Esophagus squamous epithelium (tissue), 5 donors: ENCODE measurements around the gene TSPAN18. TPM values are rescaled to one million over a fixed set of nuclear protein-coding genes. Genes with fewer than 3 reads are reported as not detected.

Experiments used
- DNase-seq: peaks from one replicate; lab custom pipeline; 2025; lab: John Stamatoyannopoulos, UW
- H3K27ac ChIP-seq, 4 donors: fragments of 200-600 bp; sonication (generic); one replicate each; pipeline ENCODE4 v1.5.1; 2016 to 2019; ENCODE audit warnings: mild to moderate bottlenecking in 1 of 4
- H3K27me3 ChIP-seq, 4 donors: fragments of 200-600 bp; sonication (generic); 1 replicate in 3 of 4; 2 replicates in 1 of 4; pipeline versions ENCODE4 v1.5.1 to v1.6.0; 2017 to 2021; ENCODE audit warnings: antibody characterized with exemption in 1 of 4
- H3K36me3 ChIP-seq, 3 donors: fragments of 200-600 bp; sonication (generic); one replicate each; pipeline ENCODE4 v1.5.1; 2016 to 2019
- H3K4me1 ChIP-seq, 3 donors: fragments of 200-600 bp; sonication (generic); one replicate each; pipeline ENCODE4 v1.5.1; 2017 to 2019
- H3K4me3 ChIP-seq, 4 donors: fragments of 200-600 bp; sonication (generic); 1 replicate in 3 of 4; 2 replicates in 1 of 4; pipeline ENCODE4 v1.5.1; 2016 to 2019; ENCODE audit warnings: mild to moderate bottlenecking in 2 of 4, moderate library complexity in 1 of 4
- H3K9me3 ChIP-seq, 3 donors: fragments of 200-600 bp; sonication (generic); one replicate each; pipeline ENCODE4 v1.5.1; 2016 to 2019
- CTCF ChIP-seq, 6 experiments: fragments of 450-650 bp in 4 of 6; fragments of 200-600 bp in 2 of 6; sonication (generic) in 2 of 6; IDR thresholded peaks; one replicate each; pipeline ENCODE4 v1.5.1; 2016 to 2019; ENCODE audit warnings: antibody characterized with exemption in 6 of 6, mild to moderate bottlenecking in 4 of 6, moderate library complexity in 4 of 6
- POLR2A ChIP-seq, 4 donors: fragments of 450-650 bp; IDR thresholded peaks; one replicate each; pipeline ENCODE4 v1.6.1; 2017; ENCODE audit warnings: antibody characterized with exemption in 4 of 4, mild to moderate bottlenecking in 4 of 4, moderate library complexity in 3 of 4
- WGBS, 2 donors: methylation state at CpG; one replicate each; pipeline ENCODE4 v1.1.5; 2018; 5-methylcytosine and 5-hydroxymethylcytosine counted together
- intact Hi-C: fragments of 100-400 bp; cut with DNase I; formaldehyde crosslinking; loops from one replicate; pipeline ENCODE4 v1.15.0; 2022
- total RNA-seq, 4 donors: library from RNA; depleted of rRNA; stranded (reverse); fragments of >200 nt; gene quantifications; one replicate each; pipeline ENCODE4 v1.1.0, GENCODE V29; 2016
- donor health status: DM: yes; HTN: yes; CAD: no.

TSPAN18 gene
- total RNA-seq, 4 donors from 2014 or later: 0.80 to 4.4 (median 2.0) TPM

- intact Hi-C loops: no loop called here
- DNase-seq: no peak
- no peak for TF ChIP-seq POLR2A (IDR thresholded peaks at IDR 0.05)
- no peak for TF ChIP-seq CTCF (IDR thresholded peaks at IDR 0.05)
- peaks cover 0 to 8% (median 0%) of the 10 kb centered on the region in 4 donors for H3K27me3 ChIP-seq
- peaks cover 4 to 25% (median 9%) of the 10 kb centered on the region in 3 donors for H3K4me1 ChIP-seq
- H3K27ac ChIP-seq: peak overlapping the region in 2 of 4 donors; percentile 67
- no peak overlapping the region for H3K4me3 ChIP-seq
- no peaks in the 10 kb centered on the region for H3K9me3 ChIP-seq
- no peaks in the 10 kb centered on the region for H3K36me3 ChIP-seq
Measured at GRCh38 chr11:44798607-44798972, 71.8 kb downstream of the TSPAN18 start.

DNA sequence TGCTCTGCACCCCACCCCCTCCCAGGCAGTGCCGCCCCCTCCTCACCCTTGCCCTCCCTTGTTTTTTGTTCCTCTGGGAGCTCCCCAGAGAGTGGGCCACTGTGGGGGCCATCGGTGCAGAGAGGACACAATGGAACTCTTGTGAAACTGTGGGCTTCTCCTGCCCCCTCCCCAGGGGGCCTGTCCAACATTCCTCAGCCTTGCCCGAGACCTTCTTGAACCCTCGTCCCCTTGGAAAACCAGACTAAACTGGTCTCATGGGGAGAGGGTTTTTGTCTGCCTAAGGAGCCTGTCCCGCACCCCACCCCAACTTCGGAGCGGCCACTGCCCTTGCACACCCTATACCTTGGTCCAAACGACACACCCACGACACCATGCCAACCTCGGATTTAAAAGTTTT lies 72.2 kb downstream of the TSPAN18 start:
- H3K4me1 ChIP-seq: peaks cover 4 to 21% (median 9%) of the 10 kb centered on the region in 3 donors
- 40 to 53% methylated on average over 9 of the region's 10 CpGs for whole genome bisulfite sequencing, 2 donors
- no peak overlapping the region for H3K4me3 ChIP-seq
- intact Hi-C loops: no loop called here
- H3K27me3 ChIP-seq: peaks cover 0 to 8% (median 0%) of the 10 kb centered on the region in 4 donors
- H3K36me3 ChIP-seq: no peaks in the 10 kb centered on the region
- H3K27ac ChIP-seq: peak overlapping the region in 2 of 4 donors; percentile 67
- no peak for DNase-seq
- TF ChIP-seq CTCF (IDR thresholded peaks at IDR 0.05): no peak
- no peak for TF ChIP-seq POLR2A (IDR thresholded peaks at IDR 0.05)
- H3K9me3 ChIP-seq: no peaks in the 10 kb centered on the region

GRCh38 chr11:44802347-44802746 lies 75.6 kb downstream of the TSPAN18 start:
- Histone ChIP-seq H3K27me3 (peaks cover 0 to 5% (median 0%) of the 10 kb centered on the region in 4 donors), H3K4me1 (peaks cover 4 to 31% (median 9%) of the 10 kb centered on the region in 3 donors), H3K4me3 (no peak overlapping the region), H3K9me3 (no peaks in the 10 kb centered on the region), H3K36me3 (no peaks in the 10 kb centered on the region), H3K27ac (peak overlapping the region in 1 of 4 donors; percentile 5)
- no peak for DNase-seq
- no peak for TF ChIP-seq CTCF (IDR thresholded peaks at IDR 0.05)
- no peak for TF ChIP-seq POLR2A (IDR thresholded peaks at IDR 0.05)
- intact Hi-C loops: no loop called here

GRCh38 chr11:44803009-44803408 lies 76.2 kb downstream of the TSPAN18 start:
- Histone ChIP-seq H3K4me1 (peaks cover 4 to 26% (median 9%) of the 10 kb centered on the region in 3 donors), H3K9me3 (no peaks in the 10 kb centered on the region), H3K4me3 (no peak overlapping the region), H3K27ac (peak overlapping the region in 2 of 4 donors; percentile 49 to 72), H3K27me3 (peaks cover 0 to 5% (median 0%) of the 10 kb centered on the region in 4 donors), H3K36me3 (no peaks in the 10 kb centered on the region)
- intact Hi-C loops: no loop called here
- TF ChIP-seq POLR2A (IDR thresholded peaks at IDR 0.05) (no peak), CTCF (IDR thresholded peaks at IDR 0.05) (no peak)
- WGBS, 2 donors: 48% methylated on average over 3 of the region's 3 CpGs
- no peak for DNase-seq

GRCh38 chr11:44804449-44805437 lies 78.0 kb downstream of the TSPAN18 start:
- no peak for TF ChIP-seq POLR2A (IDR thresholded peaks at IDR 0.05)
- no peak for TF ChIP-seq CTCF (IDR thresholded peaks at IDR 0.05)
- intact Hi-C loops: no loop called here
- Histone ChIP-seq H3K36me3 (no peaks in the 10 kb centered on the region), H3K27ac (peak overlapping the region in 3 of 4 donors; percentile 43 to 72 (median 59)), H3K9me3 (no peaks in the 10 kb centered on the region), H3K4me3 (peak overlapping the region in 1 of 4 donors; percentile 1), H3K27me3 (peaks cover 0 to 5% (median 0%) of the 10 kb centered on the region in 4 donors), H3K4me1 (peaks cover 0 to 11% (median 0%) of the 10 kb centered on the region in 3 donors)
- WGBS, 2 donors: 58 to 62% methylated on average over 10 to 14 of the region's 14 CpGs
- no peak for DNase-seq
